Spinal cord (tissue), 10 donors: ENCODE measurements around the gene RAB30. TPM values are rescaled to one million over a fixed set of nuclear protein-coding genes. Genes with fewer than 3 reads are reported as not detected.

Experiments used
- DNase-seq, 6 donors: peaks; one replicate each; pipeline versions ENCODE4 v3.0.0 to v3.0.0-alpha.2; 2013 to 2015; ENCODE audit warnings: low spot score in 6 of 6, low read depth in 4 of 6
- H3K27ac ChIP-seq: one replicate; pipeline ENCODE4 v1.5.1; 2013; ENCODE audit warnings: low read depth, low read length, control low read depth
- H3K27me3 ChIP-seq: one replicate; pipeline ENCODE4 v1.6.1; 2013; ENCODE audit warnings: low read length; ENCODE audit not compliant: control insufficient read depth, insufficient read depth
- H3K36me3 ChIP-seq: one replicate; pipeline ENCODE4 v1.6.1; 2013; ENCODE audit warnings: low read length; ENCODE audit not compliant: control insufficient read depth, insufficient read depth
- H3K4me1 ChIP-seq: one replicate; pipeline ENCODE4 v1.6.1; 2013; ENCODE audit warnings: low read length; ENCODE audit not compliant: control insufficient read depth, insufficient read depth
- H3K4me3 ChIP-seq: one replicate; pipeline ENCODE4 v1.5.1; 2013; ENCODE audit warnings: low read depth, low read length, control low read depth
- H3K9me3 ChIP-seq: one replicate; pipeline ENCODE4 v1.6.1; 2013; ENCODE audit warnings: low read length; ENCODE audit not compliant: control insufficient read depth, insufficient read depth
- WGBS: methylation state at CpG from one replicate; pipeline ENCODE4 v1.1.5; 2013; ENCODE audit warnings: missing lambda C conversion rate; ENCODE audit not compliant: insufficient coverage; 5-methylcytosine and 5-hydroxymethylcytosine counted together
- polyA plus RNA-seq, 2 donors: library from polyadenylated mRNA; unstranded; fragments of 120-200 nt; gene quantifications; one replicate each; pipeline ENCODE4 v1.2.1, GENCODE V29; 2013; ENCODE audit not compliant: insufficient read length in 2 of 2
- small RNA-seq: library from RNA; depleted of rRNA; stranded (forward); fragments of <200 nt; gene quantifications from one replicate; pipeline ENCODE3, GENCODE V24; 2014; ENCODE audit warnings: low replicate concordance
- total RNA-seq, 2 donors: library from RNA; depleted of rRNA in 1 of 2; stranded (reverse); fragments of 120-200 nt in 1 of 2; fragments of >200 nt in 1 of 2; gene quantifications; one replicate each; pipeline versions ENCODE4 v1.2.3 to v1.2.4, GENCODE V29; 2013 to 2014
- donor health status: healthy.

The RAB30 gene
- total and polyA plus RNA-seq, 4 donors: 24.3 to 69.8 (median 40.4) TPM

DNA sequence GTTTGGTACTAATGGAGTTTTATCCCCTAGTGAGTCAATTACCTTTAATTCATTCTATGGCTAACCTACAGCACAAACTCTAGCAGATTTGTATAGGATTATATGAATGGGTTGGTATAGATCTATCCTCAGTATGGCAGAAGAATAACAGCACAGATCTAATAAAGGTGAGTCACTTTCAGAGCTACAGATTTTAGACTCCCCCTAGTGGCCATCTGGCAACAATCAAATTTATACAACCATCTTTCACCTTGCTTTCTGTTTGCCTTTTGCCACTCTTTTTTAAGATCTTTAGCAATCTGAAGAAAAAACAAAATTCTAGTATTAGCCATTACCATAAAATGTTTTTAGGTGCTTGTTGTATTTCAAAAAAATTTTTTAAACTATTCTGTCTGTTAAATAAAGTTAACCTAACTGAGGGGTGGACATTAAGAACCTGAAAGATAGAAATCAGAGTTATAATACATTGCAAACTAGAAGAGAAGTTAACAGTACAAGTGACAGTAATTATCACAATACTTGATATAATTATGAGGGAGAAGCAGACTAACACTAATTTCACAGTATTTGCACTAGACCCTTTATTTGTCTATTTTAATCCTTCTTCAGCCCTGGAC is 144.3 kb downstream of the RAB30 start:
- H3K4me3 ChIP-seq: no peak overlapping the region
- H3K27ac ChIP-seq: no peak overlapping the region
- no peaks in the 10 kb centered on the region for H3K9me3 ChIP-seq
- H3K36me3 ChIP-seq: no peaks in the 10 kb centered on the region
- DNase-seq: peak in 4 of 6 donors; percentile 17 to 86 (median 50)
- no peaks in the 10 kb centered on the region for H3K27me3 ChIP-seq
- H3K4me1 ChIP-seq: no peaks in the 10 kb centered on the region

DNA sequence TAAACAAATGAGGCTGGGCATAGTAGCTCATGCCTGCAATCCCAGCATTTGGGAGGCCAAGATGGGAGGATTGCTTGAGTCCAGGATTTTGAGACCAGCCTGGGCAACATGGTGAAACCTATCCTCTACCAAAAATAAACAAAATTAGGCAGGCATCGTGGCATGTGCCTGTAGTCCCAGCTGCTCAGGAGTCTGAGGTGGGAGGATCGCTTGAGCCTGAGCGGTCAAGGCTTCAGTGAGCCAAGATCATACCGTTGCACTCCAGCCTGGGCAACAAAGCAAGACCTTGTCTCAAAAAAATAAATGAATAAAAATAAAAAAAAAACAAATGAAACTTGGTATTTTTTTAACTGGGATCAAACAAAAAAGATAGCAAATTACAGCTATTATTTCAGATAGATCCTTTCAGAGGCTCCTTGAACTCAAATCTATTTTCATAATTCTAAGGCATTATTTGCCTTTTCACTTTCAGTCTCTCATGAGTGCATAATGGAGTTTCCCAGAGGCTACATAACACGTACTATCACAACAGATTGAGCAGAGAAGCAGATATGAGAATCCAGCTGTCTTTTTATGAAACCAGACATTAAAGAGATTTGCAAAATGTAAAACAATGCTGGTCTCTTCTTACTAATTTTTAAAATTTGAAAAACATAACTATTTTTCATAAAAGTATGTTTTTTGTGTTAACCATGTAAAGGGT is 147.0 kb downstream of the RAB30 start:
- DNase-seq: peak in 1 of 6 donors; percentile 74
- H3K4me3 ChIP-seq: no peak overlapping the region
- no peaks in the 10 kb centered on the region for H3K9me3 ChIP-seq
- no peak overlapping the region for H3K27ac ChIP-seq
- H3K36me3 ChIP-seq: no peaks in the 10 kb centered on the region
- 84% methylated on average over 3 of the region's 5 CpGs for whole genome bisulfite sequencing
- H3K4me1 ChIP-seq: no peaks in the 10 kb centered on the region
- H3K27me3 ChIP-seq: no peaks in the 10 kb centered on the region

Small RNAs within 50 kb of the gene (small RNA-seq; reads per million reads assigned to genes)
- gene SNORA70E: not detected

Other genes starting within 250 kb of the RAB30 start
- 100 to 1,000 TPM; 143 to 164 TPM for gene PRCP, start 171.5 kb downstream of the RAB30 start, total RNA-seq
- gene PRCP, start 171.5 kb downstream of the RAB30 start, polyA plus RNA-seq: 100 to 1,000 TPM; 183 to 198 TPM
- 1 to 10 TPM; 3.8 to 4.5 TPM for gene DDIAS, start 170.2 kb downstream of the RAB30 start, total RNA-seq
- gene DDIAS, start 170.2 kb downstream of the RAB30 start, polyA plus RNA-seq: 1 to 10 TPM; 2.7 to 5.0 TPM
- 10 to 100 TPM; 56.7 to 64.8 TPM for gene PCF11, start 85.2 kb upstream of the RAB30 start, total RNA-seq
- 10 to 100 TPM; 50.2 to 58.6 TPM for gene PCF11, start 85.2 kb upstream of the RAB30 start, polyA plus RNA-seq
- gene ANKRD42, start 121.8 kb upstream of the RAB30 start, total RNA-seq: 10 to 100 TPM; 12.2 to 13.1 TPM
- gene ANKRD42, start 121.8 kb upstream of the RAB30 start, polyA plus RNA-seq: 10 to 100 TPM; 14.2 to 14.6 TPM
- 10 to 100 TPM; 79.8 to 88.3 TPM for gene CCDC90B, start 214.5 kb upstream of the RAB30 start, total RNA-seq
- 100 to 1,000 TPM; 107 to 147 TPM for gene CCDC90B, start 214.5 kb upstream of the RAB30 start, polyA plus RNA-seq